Measurements from ENCODE around the gene WT1. TPM values are rescaled to one million over a fixed set of nuclear protein-coding genes. Genes with fewer than 3 reads are reported as not detected.

Gene WT1
- total and polyA plus RNA-seq, 9 donors, result 28.2 to 171 (median 73.8) TPM

GRCh38 chr11:32433101-32433913, 2.0 kb downstream of the WT1 start:
- Histone ChIP-seq H3K27me3 (no peaks in the 10 kb centered on the region), H3K36me3 (no peaks in the 10 kb centered on the region), H3K9me3 (no peaks in the 10 kb centered on the region), H3K4me3 (peak overlapping the region; percentile 87), H3K4me1 (ENCODE audit: insufficient read depth) (peaks cover 12% of the 10 kb centered on the region), H3K27ac (peak overlapping the region; percentile 89 to 94)
- no peak for TF ChIP-seq POLR2A (IDR thresholded peaks at IDR 0.05)
- TF ChIP-seq EP300 (IDR thresholded peaks at IDR 0.05), result no peak
- no peak for TF ChIP-seq CTCF (IDR thresholded peaks at IDR 0.05)
- peak in 4 of 5 donors; percentile 35 to 62 (median 46) for DNase-seq
- intact Hi-C loops (cut with DNase I), result loop anchor here (10.0 kb wide), 3 partner anchors 99 to 181 kb away; partner anchors contain the start of gene EIF3M (in 4 of the 4)
- 3 to 9% (median 5%) methylated on average over 46 of the region's 46 CpGs for WGBS, 3 donors

DNA sequence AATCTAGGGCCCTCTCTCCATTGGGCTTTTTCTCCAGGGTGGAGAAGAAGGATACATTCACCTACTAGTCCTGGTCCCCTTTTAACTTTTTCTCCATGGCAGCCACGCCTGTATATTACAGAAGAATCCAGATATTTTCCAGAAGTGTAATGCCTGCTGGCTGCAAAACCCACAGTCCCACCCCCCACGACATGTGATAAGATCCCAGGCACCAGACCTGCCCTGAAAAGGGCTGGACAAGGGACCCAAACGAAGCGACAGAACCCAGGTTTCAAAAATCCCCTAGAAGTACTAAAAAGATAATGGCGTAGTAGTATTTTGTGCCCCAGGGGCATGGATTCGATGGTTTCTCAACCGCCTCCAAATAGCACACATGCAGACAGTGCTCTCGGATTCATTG, 2.8 kb downstream of the WT1 start:
- intact Hi-C loops (cut with DNase I), result loop anchor here (10.0 kb wide), 3 partner anchors 98 to 182 kb away; partner anchors contain the start of gene EIF3M (in 4 of the 4)
- 18 to 27% (median 23%) methylated on average over 8 of the region's 8 CpGs for WGBS, 3 donors
- H3K27ac ChIP-seq, result peak overlapping the region; percentile 89 to 94
- DNase-seq, result no peak
- H3K4me1 ChIP-seq (ENCODE audit: insufficient read depth), result peaks cover 15% of the 10 kb centered on the region
- H3K27me3 ChIP-seq, result no peaks in the 10 kb centered on the region
- H3K9me3 ChIP-seq, result no peaks in the 10 kb centered on the region
- TF ChIP-seq CTCF (IDR thresholded peaks at IDR 0.05) (no peak), POLR2A (IDR thresholded peaks at IDR 0.05) (no peak), EP300 (IDR thresholded peaks at IDR 0.05) (no peak)
- H3K36me3 ChIP-seq, result no peaks in the 10 kb centered on the region
- H3K4me3 ChIP-seq, result peak overlapping the region; percentile 87

- peak; percentile 27 for TF ChIP-seq POLR2A (IDR thresholded peaks at IDR 0.05)
- no peak for TF ChIP-seq EP300 (IDR thresholded peaks at IDR 0.05)
- peak; percentile 25 to 35 (median 28) for TF ChIP-seq CTCF (IDR thresholded peaks at IDR 0.05)
- peak; percentile 77 to 93 (median 87) for DNase-seq
- Histone ChIP-seq H3K36me3 (no peaks in the 10 kb centered on the region), H3K9me3 (no peaks in the 10 kb centered on the region), H3K27me3 (no peaks in the 10 kb centered on the region), H3K4me1 (ENCODE audit: insufficient read depth) (peaks cover 18% of the 10 kb centered on the region), H3K4me3 (peak overlapping the region; percentile 87), H3K27ac (peak overlapping the region; percentile 88 to 94)
- 6 to 7% (median 6%) methylated on average over 59 of the region's 59 CpGs for WGBS, 3 donors
- intact Hi-C loops (cut with DNase I), result loop anchor here (2.0 to 10.0 kb wide), 4 partner anchors 48 to 184 kb away; partner anchors contain the start of gene EIF3M (in 4 of the 4)
These were observed 4.6 kb downstream of the WT1 start for GRCh38 chr11:32430568-32431381.

- H3K9me3 ChIP-seq, result no peaks in the 10 kb centered on the region
- peak overlapping the region; percentile 87 for H3K4me3 ChIP-seq
- peak overlapping the region in 1 of 2 donors; percentile 94 for H3K27ac ChIP-seq
- intact Hi-C loops (cut with DNase I), result no loop called here
- WGBS, 3 donors, result 59 to 81% (median 69%) methylated on average over 5 of the region's 5 CpGs
- no peaks in the 10 kb centered on the region for H3K27me3 ChIP-seq
- H3K36me3 ChIP-seq, result no peaks in the 10 kb centered on the region
- peaks cover 18% of the 10 kb centered on the region for H3K4me1 ChIP-seq (ENCODE audit: insufficient read depth)
- no peak for TF ChIP-seq EP300 (IDR thresholded peaks at IDR 0.05)
- TF ChIP-seq CTCF (IDR thresholded peaks at IDR 0.05), result no peak
- TF ChIP-seq POLR2A (IDR thresholded peaks at IDR 0.05), result no peak
- no peak for DNase-seq
These were observed 5.9 kb downstream of the WT1 start for GRCh38 chr11:32429477-32429876.
